ENCODE data around the gene SLC38A6.

DNA sequence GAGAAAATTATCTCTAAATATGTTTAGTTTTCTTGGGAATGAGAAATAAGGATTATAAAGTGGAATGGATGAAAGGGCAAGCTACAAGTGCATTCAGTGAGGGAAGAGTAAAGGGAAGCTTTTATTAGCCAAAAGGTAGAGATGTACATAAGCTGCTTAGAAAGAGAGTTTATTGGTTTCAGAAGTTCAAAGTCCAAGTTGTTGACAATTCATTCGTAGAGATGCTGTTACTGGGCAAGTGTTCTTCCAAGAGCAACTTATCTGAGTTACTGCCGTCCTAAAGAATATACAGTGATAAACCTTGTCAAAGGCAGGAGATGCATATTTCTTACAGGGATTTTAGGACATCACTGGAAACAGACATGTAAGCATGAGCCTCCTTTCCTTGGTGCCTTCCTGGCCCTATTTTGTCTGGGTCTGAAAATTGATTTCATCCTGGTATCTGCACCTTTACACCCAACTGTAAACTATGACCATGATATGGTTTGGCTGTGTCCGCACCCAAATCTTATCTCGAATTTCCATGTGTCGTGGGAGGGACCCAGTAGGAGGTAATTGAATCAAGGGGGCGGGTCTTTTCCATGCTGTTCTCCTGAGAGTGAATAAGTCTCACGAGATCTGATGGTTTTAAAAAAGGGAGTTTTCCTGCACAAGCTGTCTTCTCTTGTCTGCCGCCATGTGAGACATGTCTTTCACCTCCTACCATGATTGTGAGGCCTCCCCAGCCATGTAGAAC is 47.0 kb upstream of the SLC38A6 start:
- TF ChIP-seq EP300 (IDR thresholded peaks at IDR 0.05; ENCODE audit: borderline replicate concordance in 1 of 2, low read depth in 2 of 2, low read length in 2 of 2) (no peak), TCF12 (IDR thresholded peaks at IDR 0.05; ENCODE audit: low read depth, low read length) (no peak), POLR2AphosphoS5 (IDR thresholded peaks at IDR 0.05; ENCODE audit: low read depth, low read length) (no peak), SUZ12 (IDR thresholded peaks at IDR 0.05; ENCODE audit: low read length) (no peak), RAD21 (IDR thresholded peaks at IDR 0.05 in 1 of 2, conservative IDR thresholded peaks at IDR 0.05 in 1 of 2; ENCODE audit: low read depth in 2 of 2, low read length in 2 of 2) (no peak), TAF1 (IDR thresholded peaks at IDR 0.05; ENCODE audit: low read depth, low read length) (no peak), ZNF274 (IDR thresholded peaks at IDR 0.05; ENCODE audit: borderline replicate concordance, extremely low read depth, low read length) (no peak)
- TF ChIP-seq, protein P1, sequence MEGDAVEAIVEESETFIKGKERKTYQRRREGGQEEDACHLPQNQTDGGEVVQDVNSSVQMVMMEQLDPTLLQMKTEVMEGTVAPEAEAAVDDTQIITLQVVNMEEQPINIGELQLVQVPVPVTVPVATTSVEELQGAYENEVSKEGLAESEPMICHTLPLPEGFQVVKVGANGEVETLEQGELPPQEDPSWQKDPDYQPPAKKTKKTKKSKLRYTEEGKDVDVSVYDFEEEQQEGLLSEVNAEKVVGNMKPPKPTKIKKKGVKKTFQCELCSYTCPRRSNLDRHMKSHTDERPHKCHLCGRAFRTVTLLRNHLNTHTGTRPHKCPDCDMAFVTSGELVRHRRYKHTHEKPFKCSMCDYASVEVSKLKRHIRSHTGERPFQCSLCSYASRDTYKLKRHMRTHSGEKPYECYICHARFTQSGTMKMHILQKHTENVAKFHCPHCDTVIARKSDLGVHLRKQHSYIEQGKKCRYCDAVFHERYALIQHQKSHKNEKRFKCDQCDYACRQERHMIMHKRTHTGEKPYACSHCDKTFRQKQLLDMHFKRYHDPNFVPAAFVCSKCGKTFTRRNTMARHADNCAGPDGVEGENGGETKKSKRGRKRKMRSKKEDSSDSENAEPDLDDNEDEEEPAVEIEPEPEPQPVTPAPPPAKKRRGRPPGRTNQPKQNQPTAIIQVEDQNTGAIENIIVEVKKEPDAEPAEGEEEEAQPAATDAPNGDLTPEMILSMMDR (IDR thresholded peaks at IDR 0.05; ENCODE audit: control extremely low read depth in 1 of 3, insufficient read depth in 1 of 3, low read depth in 1 of 3, low read length in 3 of 3): no peak
